ENCODE data around the gene DTNA.

DNA sequence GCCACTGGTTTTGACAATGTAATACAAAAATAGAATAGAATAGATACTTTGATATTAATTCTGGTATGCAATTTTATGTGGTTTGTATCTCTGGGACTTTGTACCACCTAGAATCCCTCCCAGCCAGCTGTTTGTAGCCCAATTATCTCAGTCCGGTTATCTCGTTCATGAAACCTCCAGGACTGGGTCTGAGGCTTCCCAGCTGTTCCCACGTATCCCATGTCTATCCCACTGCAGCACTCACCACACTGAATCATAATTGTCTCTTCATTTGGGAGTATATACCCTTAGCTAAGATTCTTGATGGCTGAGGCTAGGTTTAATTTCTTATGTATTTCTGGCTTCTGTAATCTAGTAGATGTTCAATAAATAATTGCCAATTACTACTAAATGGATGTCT lies 226.7 kb downstream of the DTNA start:
- TF ChIP-seq GATA2 (IDR thresholded peaks at IDR 0.05; ENCODE audit: low read depth, low read length): no peak
- no peak for TF ChIP-seq GATA3 (IDR thresholded peaks at IDR 0.05; ENCODE audit: low read depth, low read length)

Data from SH-SY5Y (cell line).